ENCODE data around the gene RPS21.
A peak's percentile ranks its signal among the peaks of the same experiment; 100 is the strongest.

Gene RPS21

DNA sequence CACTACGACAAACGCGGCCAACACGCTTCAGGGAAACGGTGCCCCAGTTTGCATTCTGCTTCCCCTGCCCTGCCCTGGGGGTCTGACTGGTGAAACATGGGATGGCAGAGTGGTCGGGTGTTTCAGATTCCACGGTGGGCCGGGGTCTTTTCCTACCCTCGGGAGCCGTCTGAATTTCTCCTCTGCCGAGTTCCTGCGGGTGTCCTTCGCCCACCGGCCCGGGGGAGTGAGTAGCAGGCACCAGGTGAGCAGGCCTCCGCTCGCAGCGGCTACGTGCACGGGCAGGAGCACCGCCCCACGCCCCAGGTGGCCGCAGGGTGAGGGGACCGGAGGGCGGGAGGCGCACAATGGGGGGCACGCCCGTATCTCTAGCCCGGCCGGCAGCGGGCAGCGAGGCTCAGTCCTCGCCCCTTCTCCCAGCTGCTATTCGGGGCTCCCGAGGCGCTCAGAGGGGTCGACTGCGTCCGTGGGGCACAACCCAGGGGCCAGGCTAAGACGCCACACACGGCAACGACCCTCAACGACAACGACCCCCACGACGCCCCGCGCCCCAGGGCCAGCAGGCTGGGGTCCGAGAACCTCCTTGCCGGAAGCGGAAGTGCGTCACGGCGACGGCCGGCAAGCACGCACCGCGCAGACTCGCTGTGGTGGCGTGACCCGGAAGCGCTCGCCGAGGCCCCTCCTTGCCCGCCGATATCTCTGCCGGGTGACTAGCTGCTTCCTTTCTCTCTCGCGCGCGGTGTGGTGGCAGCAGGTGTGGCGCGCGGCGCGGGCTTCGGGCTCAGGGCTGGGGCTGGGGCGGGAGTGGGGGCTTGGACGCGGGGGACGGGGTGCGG is at the start of gene RPS21:
Gene RPS21 (plus strand): TSS at position 721 of the 836 bp plus-strand sequence. CDS start 236 bp downstream, outside the sequence.
- peak; percentile 83 for DNase-seq (ENCODE audit: low spot score)

DNA sequence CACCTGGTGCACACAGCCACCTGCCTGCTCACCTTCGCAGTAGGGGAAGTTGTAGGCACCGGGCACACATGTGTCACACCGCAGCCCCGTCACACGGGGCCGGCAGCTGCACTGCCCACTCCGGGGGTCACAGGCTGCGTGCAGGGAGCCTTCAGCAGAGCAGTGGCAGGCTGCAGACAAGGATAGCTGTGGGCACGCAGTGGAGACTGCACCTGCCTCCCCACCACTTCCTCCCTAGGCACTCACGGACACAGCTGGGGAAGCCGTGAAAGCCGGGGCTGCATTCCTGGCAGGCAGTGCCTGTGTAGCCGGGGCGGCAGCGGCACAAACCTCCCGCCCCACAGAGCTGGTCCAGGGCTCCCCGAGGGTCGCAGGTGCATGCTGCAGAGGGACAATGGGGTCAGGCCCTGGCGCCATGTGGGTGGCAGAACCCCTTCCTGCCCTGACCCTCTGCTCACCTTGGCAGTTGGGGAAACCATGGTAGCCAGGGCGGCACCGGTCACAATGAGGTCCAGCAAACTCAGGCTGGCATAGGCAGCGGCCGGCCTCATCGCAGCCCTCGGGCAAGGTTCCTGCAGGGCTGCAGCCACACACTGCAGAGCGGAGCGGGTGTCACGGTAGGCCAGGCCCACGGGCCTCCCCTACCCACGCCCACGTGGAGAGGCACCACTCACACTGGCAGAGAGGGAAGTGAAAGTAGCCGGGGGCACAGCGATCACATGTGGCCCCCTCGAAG is 49.2 kb upstream of the RPS21 start:
- no peak for DNase-seq (ENCODE audit: low spot score)

DNA sequence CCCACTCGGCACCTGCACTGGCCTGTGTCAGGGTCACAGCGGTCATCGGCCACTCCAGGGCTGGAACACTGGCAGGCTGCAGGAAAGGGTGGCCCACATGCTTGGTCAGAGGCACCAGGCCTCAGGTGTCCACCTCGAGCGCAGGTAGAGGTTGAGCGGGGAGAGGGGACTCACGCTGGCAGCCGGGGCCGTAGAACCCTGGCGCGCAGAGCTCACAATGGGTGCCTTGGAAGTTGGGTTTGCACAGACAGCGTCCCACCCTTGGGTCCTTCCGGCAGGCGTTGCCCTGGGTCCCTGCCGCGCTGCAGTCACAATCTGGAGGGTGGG is 48.6 kb upstream of the RPS21 start:
- DNase-seq (ENCODE audit: low spot score): no peak

DNA sequence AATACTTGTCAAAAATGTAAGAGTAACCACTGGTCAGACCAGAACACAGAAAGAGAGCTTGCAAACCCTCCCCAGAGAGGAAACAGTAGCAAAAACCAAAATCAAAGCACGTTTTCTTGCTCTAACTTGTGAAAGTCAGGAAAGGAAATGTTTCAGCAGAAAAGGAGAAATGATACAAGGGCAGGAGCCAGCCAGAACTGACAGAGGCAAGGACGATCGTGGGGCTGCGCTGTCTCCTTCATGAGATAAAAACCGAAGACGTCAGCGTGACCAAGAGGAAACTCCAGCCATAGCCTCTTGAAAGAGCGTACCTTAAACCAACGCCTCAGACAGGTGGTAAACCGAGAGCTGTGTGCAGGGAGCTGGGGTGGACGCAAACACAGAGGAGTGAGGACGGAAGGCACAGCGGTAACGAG is 47.2 kb upstream of the RPS21 start:
- peak; percentile 38 for DNase-seq (ENCODE audit: low spot score)

DNA sequence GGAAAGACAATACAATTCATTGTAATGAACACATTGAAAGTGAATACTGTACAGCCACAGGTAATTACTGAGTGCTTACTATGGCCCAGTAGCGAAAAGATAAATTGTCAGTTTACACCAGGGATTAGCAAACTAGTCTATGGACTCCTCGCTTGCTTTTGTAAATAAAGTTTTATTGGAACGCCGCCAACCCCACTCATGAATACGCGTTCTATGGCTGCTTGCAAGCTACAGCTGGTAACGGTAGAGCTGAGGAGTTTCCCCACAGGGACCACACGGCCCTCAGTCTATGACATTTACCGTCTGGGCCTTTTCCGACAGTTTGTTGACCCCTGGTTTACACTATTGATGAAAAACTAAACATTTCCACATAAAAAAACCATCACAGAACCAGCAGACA is 44.0 kb upstream of the RPS21 start:
- DNase-seq (ENCODE audit: low spot score): no peak

DNA sequence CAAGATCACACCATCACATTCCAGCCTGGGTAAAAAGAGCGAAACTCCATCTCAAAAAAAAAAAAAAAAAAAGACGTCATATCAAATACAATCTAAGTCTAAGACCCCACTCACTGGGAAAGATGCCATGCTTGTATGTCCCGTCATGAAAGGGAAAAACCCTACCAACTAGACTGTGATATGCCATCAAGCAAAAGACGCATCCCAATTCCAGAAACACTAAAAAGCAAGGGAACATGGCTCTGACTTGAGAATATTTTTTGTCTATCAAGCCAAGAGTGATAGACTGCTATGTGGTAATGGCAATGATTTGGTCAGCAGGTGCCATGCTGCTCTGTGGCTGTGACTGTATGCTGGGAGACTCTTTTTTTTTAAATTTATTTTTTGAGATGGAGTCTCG is 42.8 kb upstream of the RPS21 start:
- no peak for DNase-seq (ENCODE audit: low spot score)

DNA sequence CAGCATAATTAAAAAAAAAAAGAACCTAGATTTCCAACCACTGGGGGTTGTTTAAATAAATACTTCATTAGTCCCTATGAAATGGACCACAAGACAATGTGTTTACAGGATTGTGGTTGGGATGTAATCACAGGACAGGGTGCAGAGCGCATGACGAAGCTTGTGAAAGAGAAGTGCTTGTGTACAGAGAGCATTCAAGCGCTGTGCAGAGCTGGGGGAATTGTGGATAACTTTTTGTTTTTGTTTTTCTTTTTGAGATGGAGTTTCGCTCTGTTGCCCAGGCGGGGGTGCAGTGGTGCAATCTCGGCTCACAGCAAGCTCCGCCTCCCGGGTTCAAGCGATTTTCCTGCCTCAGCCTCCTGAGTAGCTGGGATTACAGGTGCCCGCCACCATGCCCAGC is 42.1 kb upstream of the RPS21 start:
- no peak for DNase-seq (ENCODE audit: low spot score)

DNA sequence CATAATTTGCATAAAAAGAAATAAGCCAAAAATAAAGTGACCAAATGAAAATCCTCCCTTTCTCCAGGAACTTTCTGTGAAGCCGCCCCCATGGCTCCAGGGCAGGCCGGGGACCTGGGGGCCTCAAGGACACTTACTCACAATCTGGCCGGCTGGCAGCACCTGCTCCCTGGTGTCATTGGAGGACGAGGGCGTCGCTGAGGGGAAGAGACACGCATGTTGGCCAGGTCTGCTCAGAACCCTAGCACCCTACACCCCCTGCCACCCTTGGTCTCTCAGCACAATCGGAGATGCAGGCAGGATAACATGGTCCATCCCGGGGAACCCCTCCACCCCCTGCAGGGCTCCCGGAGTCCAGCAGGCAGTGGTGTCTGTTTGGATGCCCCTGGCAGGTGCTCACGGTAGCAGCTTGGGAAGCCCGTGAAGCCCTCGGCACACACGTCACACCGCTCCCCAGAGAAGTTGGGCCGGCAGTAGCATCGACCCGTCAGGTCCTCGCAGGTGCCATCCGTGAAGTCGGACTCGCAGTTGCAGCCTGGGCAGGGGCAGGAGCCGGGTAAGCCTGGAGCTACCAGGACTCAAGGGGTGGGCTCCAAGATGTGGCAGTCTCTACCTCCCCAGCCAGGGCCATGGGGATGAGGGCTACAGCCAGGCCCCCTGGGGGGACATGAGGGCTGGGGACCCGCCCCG is 41.1 kb upstream of the RPS21 start:
- DNase-seq (ENCODE audit: low spot score): no peak

DNA sequence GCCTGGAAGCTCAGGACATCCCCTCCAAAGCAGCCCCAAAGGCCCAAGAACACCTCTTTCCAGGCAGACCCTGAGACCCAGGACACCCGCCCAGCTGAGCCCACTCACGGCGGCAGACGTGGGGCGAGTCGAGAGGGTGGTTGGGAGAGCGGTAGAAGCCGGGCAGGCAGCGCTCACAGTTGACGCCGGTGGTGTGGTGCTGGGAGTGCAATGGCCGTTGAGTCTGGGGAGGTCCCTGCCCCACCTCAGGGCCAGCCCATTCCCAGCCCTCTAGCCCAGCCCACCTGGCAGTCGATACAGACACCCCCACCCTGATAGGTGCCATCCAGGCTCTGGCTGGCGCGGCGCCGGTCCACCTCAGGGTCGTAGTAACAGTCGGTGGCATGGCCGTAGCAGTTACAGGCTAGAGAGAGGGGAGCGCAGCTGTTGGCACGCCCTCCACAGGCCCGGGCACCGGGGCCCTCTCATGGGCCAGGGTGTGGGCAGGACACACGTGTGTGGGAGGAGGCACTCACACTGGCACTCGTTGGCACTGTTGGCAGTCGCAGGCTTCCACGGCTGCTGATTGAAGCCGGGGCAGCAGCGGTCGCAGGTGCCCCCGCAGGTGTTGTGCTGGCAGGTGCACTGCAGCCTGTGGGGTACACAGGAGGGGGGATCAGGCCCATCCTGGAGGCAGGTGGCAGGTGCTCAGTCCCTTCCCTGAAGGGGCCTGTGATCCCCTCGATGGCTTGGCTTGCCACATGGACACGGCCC is 40.3 kb upstream of the RPS21 start:
- DNase-seq (ENCODE audit: low spot score): no peak

DNA sequence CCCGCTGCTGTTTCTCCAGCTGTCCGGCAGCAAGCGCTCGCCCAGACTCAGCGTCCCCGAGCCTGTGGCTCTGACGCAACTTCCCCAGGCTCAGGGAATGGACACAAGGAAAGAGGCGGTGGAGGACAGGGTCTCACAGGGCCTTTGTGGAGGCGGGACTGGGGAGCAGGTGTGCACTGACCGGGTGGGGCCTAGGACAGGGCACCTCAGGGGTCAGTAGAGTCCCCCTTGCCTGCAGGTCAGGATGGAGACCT is 39.8 kb upstream of the RPS21 start:
- DNase-seq (ENCODE audit: low spot score): no peak

DNA sequence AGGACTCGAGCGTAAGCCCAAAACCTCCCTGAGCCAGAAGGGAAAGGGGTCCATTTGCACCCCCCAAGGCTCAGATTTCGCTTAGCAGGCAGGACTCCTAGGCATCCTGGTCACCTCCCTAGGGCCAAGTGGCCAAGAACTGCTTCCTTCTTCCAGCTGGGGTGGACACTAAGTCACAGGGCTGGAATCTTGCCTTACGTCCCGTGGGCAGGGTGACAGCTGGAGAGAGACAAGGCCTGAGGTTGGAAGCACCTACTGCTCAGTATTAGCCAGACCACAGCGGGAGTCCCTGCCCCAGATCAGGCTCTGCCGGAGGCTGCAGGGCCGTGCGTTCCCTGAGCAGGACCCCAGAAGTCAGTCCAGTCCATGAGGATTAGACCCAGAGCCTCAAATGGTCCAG is 39.5 kb upstream of the RPS21 start:
- DNase-seq (ENCODE audit: low spot score): no peak

DNA sequence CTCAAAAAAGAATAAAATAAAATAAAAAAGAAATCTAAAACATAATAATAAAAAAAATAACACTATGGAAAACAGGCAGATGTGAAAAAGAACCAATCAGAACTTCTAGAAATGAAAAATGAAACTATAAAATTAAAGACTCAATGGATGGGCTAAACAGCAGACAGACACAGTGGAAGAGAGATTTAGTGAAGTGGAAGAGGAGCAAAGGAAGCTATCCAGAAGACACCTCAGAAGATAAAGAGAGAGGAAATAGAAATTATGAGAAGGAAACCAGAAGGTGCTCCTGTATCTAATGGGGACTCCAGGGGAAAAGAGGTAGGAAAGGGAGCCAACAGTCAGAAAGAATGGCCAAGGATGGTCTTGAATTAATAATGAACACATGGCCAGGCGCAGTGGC is 38.3 kb upstream of the RPS21 start:
- DNase-seq (ENCODE audit: low spot score): no peak

DNA sequence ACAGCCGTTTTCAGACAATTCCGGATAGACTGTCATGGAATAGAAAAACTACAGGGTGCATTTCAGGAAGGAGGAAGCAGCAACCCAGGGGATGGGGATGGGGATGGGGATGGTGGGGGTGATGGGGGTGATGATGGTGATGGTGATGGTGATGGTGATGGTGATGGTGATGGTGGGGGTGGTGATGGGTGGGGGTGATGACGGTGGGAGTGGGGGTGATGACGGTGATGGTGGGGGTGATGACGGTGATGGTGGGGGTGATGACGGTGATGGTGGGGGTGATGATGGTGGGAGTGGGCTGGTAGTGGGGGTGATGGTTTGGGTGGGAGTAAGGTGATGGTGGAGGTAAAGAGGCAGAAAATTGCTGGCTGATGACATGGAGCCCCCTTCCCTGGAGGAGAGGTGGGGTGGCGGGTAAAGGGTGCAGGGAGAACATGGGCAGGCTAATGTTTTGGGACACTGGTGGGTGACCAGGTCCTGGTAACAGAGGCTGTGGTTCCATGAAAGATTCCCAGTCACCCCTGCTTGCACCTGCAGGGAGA is 37.3 kb upstream of the RPS21 start:
- DNase-seq (ENCODE audit: low spot score): no peak

DNA sequence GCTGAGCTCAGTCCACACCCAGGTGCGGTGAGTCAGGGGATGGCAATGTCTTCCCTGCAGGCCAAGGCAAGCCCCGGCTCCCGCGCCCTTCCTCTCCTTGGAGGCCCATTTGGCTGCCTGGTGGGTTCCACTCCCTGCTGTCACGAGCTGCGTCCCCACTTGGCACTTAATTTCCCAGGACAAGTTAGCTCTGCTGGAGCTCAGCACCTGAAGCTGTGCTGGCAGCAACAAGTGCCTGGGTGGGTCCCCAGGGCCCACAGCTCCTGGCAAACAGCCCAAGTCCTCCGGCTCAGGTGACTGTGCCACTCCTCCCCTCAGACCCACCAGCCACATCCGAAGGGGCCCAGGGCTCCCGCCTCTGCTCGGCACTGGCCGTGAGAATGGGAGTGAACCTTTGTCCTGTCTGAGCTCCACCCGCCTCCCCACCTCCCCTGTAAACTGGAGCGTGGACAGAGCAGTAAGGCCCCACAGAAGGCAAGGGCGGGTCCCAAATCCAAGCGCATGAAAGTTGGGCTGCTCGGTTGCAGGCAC is 36.7 kb upstream of the RPS21 start:
- no peak for DNase-seq (ENCODE audit: low spot score)

DNA sequence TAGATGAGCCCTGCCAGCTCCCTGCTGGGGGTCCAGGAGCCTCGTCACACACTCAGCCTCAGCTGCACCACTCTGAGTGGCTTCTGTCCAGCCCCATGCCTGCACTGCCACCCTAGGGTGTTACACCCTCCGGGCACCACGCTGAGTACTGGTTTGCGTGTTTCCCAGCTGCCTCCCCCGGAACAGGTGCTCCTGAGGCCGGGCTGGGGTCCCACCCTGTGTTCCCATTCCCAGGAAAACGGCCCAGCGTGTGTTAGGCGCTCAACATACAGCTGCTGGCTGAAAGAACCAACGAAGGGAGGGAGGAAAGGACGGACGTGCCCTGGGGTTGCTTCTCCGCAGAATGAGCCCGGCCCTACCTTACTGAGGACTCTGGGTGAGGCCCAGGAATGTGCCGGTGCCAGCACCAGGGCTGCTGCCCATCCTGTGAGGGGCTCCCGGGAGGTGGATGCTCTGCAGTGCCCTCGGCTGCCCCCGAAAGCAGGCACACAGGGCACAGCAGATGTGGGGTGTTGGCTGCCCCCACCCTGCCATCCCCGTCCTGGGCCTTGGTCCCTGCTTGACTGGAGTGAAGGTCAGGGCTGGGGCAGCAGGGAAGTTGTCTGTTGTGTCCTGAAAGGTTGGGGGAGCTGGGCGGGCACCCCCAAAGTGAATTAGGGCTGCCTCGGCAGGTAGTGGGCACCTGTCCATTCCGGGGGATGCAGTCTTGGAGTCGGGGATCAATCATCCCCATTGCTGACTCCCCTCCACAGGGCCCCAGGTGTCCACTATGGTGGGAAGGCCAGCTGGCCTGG is 36.1 kb upstream of the RPS21 start:
- DNase-seq (ENCODE audit: low spot score): no peak

DNA sequence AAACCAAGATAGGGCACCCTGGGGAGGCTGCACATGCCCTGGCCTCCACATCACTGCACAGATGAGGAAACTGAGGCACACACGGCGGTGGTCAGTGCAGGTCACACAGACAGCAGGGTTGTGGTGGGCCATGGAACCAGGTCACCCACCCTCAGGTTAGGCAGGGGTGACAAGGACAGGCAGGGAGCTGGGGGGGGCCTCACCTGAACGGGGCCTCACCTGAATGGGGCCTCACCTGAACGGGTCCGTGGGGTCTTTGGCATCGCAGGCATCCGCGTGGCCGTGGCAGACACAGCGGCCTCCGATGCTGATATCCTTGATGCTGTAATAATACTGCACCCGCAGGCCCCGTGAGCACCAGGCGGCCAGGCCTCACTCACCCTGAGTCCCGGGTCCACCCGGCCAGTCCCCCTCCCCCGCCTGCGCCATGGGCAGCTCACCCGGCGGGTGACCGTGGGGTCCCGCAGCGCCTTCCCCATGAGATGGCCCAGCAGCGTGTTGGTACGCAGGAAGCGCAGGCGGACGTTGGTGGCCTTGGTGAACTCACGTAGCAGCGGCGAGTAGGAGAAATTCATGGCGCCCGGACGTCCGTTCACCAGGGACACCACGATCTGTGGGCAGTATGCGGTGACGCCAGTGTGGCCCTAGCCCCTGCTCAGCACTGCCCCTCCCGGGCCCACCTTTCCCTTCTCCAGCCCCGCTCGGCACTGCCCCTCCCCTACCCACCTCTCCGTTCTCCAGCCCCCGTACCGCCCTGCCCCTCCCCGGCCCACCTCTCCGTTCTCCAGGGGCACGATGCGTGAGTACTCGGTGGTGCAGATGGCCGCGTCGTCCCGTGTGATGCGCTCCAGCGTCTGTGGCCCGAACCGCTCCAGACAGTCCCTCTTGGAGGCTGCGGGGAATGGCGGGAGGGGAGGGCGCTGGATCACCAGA is 35.2 kb upstream of the RPS21 start:
- no peak for DNase-seq (ENCODE audit: low spot score)

DNA sequence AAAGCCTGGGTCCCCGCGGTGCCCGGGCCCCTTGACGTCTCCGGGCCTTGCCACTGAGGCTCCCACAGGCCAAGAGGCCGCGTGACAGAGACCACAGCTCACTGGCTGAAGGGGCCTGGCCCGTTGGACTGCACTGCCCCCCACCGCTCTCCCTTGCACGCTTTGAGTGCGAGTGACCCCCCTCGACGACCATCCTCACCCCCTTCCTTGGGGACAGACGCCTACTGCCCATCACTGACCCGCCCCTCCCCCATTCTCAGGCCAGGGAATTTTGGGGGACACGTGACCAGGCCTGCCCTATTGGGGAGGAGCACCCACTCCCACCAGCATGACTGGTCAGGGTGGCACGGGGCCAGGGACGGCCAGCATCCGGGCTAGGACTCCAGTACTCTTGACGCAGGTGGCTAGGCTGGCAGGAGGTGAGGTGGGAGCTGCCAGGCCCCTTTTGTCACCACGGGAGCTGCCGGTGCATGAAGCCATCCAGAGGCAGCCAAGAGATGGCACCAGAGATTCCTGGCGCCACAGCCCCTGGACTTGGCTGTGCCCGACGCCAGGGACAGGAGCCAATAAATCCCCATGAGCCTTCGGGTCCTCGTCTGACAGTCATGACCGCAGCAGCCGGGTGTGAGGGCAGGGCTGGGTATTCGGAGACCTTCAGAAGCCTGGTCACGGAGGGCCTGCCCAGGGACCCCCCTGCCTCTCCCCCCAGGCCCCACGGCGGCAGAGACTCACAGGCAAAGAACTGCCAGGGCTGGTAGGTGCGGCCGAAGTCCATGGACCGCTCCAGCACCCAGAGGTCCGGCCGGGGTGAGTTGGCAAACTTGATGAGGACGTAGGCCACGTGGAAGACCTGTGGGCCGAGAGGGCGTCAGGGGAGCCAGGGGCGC is 34.3 kb upstream of the RPS21 start:
- peak; percentile 85 for DNase-seq (ENCODE audit: low spot score)

DNA sequence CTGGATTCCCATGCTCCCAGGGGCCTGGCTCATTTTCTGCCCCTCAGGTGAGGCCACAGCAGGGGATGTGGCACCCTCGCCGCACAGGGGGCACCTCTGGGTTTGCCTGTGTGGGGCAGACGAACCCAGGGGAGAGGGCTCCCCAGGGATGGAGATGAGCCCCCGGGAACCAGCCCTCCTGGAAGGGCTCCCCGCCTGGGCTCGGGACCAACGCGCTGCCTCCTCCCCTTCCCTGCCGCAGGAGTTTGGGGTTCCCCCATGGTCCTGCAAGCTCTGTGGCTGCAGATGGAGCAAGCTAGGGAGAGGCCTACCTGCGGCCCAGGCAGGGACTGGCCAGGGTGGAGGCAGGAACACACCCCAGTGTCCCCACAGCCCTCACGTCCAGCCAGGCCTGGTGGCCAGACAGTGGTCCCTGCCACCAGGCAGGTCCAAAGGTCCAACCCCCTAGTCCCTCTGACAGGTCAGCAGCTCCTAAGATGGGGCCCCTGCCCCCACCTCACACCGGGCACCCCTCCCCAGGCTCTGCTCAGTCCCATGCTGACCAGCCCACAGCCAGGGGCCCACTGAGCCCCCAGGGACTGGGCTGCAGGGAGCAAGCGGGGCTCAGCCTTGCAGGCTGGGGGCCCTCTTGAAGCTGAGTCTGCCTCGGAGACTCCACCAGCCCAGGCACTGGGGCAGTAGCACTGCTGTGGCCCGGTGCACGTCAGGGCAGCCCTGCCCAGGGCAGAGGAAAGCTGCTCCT is 33.4 kb upstream of the RPS21 start:
- DNase-seq (ENCODE audit: low spot score): no peak

Data from pons (tissue), 1 donor.